HG03520 (cell line): ENCODE data around the gene HOXA13.

Source experiments
- ATAC-seq: cut with Tn5 transposase; IDR thresholded peaks from one replicate; pipeline ENCODE4 v1.9.1; 2021; ENCODE audit warnings: mild to moderate bottlenecking, moderate library complexity; ENCODE audit not compliant: unreplicated experiment

Gene HOXA13

GRCh38 chr7:27199849-27200760 is at the start of gene HOXA13:
Gene HOXA13, minus strand, starts transcription at chr7:27200091. Its CDS starts 14 bp downstream, at chr7:27200077.
- ATAC-seq = no peak

GRCh38 chr7:27248911-27249723 is 49.2 kb upstream of the HOXA13 start:
- no peak for ATAC-seq

- ATAC-seq = no peak
Measured at GRCh38 chr7:27248427-27248806, 48.5 kb upstream of the HOXA13 start.

DNA sequence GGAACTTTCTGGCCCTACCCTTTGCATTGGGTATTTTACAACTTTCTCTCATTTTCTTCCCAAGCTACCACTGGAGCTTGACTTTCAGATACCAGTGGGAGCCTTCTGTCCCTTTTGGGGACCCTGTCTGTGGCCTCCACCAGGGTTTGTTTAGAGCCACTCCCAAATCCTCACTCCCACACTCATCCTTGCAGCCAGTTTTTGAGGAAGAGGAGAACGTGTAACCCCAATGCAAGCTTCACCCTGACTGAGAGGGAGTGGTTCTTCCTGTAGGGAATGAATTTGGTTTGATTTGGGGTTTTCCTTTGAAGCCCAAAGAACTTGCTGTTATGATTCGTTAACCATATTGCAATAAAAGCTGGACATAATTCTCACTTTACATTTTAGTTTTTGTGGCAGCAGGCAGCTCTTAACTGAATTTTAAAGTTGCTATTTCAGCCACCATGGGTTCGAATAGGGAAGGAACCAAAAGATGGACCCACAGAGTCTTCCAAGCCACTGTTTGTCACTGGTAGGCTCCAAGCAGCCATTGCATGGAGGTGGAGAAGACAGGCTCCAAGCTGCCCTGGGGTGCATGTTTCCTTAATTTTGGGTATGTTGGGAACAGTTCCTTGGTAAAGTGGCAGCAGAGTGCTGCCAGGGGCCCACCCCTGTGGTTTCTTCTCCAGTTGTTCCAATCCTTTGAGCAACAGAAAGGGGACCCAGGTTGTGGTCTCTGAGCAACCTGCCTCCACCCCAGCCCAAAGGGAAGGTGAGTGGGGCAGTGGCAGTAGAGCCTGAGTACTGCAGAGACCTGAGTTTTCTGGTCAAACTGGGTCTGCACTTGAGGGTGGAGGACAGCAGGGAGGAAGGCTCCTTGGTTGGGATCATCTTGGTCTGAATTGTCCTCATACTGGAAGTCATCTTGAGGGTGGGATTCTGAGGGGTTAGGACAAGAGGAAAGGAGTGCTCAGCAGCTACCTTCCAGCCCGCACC is 47.8 kb upstream of the HOXA13 start:
- ATAC-seq = no peak

DNA sequence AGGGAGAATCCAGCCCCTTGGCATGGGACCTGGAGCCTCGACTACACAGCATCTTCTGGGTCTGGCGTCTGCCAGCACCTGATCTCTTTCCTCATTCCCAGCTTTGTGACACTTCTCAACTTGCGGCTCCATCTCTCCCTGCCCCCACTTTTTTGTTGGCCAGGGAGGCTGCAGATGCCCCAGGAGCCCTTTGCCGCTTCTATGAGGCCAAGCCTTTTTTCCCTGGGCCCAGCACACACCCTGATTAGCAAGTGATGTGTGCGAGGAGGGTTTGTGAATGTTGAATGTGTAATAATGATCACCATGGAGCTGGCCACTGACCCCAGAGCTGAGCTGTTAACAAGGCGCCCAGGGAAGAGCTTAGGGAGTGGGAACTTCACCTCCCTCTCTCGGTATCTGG is 47.1 kb upstream of the HOXA13 start:
- ATAC-seq = no peak

- no peak for ATAC-seq
Measured at GRCh38 chr7:27245798-27246691, 46.2 kb upstream of the HOXA13 start.

DNA sequence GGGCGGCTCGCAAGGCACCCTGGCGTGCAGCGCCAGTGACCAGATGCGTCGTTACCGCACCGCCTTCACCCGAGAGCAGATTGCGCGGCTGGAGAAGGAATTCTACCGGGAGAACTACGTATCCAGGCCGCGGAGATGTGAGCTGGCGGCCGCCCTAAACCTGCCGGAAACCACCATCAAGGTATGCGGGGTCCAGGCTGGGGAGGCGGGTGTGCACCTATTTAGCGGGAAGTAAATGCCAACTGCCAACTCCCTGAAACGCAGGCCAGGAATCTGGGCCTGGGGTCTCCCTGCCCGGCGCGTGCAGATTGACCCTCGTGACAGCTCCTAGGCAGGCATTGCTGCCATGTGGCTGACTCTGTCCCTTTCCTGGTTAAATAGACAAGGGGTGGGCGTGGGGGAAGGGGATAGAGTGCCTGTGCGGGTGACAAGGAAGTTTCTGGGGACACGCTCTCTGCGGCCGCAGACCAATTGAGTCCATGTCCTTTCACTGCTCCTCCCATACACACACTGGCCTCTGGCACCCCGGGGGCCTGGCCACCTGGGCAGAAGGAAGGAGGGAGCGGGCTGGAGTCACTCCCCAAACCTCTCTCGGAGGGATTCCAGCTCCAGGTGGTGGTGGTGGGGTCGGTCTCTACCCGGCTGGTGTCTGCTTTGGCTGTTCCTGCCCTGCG is 45.4 kb upstream of the HOXA13 start:
- ATAC-seq = no peak

- ATAC-seq = no peak
Measured at GRCh38 chr7:27244488-27245123, 44.7 kb upstream of the HOXA13 start.

DNA sequence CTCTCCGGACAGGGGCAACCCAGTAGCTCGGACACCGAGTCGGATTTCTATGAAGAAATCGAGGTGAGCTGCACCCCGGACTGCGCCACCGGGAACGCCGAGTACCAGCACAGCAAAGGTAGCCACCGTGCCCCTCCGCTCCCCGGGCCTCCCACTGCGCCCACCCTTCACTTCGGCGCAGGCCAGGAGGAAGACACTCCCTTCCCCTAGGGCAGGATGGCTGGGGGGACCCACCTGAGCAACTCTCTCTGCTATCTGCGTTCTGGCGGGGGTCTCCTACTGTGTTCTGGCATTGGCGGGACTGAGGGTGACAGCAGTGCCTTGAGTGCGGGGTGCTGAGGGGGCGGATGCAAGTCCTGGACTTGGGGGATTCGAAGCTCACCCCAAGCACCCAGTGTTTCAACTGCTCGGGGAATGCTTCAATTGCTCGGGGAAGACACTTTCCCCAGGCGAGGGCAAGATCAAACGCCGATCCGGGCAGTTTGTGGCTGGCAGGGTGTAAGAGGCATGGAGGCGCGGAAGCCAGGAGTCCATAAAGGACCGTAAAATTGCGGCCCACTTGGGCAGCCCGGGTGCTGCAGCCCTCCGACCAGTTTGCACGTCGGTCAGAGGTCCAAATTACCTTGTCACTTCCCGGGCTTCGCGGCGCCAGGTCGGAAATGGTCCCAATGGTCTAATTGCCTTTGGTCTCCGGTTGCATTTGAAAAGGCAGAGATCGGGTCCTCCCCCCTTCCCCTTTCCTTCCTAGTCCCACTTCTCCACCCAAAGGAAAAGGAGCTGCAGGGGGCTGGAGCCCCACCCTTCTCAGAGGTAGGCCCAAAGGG is 43.7 kb upstream of the HOXA13 start:
- no peak for ATAC-seq

DNA sequence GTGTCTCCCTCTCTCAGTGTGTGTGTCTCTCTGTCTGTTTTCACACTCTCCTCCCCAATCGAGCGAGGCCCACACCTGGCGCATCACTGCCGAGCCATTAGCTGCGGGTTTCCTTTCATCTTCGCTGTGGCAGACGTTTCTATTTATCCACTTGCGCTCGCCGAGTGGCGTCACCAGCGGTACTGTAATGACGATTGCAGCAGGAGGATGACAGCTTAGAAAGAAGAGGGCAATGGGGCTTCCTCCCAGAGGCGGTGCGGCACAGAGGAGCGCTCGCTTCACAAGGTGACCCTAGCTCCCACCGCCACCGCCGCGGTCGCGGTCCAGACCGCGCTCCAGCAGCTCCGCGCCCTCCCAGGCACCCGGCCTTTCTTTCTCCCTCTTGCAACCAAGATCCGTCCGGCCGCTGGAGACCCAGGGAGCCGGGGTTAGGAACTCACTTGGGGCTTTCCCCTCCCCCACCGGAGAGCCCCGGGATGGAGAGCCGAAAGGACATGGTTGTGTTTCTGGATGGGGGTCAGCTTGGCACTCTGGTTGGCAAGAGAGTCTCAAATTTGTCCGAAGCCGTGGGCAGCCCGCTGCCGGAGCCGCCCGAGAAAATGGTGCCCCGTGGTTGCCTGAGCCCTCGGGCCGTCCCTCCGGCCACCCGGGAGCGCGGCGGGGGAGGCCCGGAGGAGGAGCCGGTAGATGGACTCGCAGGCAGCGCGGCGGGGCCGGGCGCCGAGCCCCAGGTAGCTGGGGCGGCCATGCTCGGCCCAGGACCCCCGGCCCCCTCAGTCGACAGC is 42.9 kb upstream of the HOXA13 start, which contains the start of gene EVX1:
TSS of gene EVX1 (plus strand) at position 248 of the 785 bp plus-strand sequence. CDS start at position 477, 229 bp downstream.
- ATAC-seq = no peak

GRCh38 chr7:27242154-27242553 is 42.3 kb upstream of the HOXA13 start:
- no peak for ATAC-seq

DNA sequence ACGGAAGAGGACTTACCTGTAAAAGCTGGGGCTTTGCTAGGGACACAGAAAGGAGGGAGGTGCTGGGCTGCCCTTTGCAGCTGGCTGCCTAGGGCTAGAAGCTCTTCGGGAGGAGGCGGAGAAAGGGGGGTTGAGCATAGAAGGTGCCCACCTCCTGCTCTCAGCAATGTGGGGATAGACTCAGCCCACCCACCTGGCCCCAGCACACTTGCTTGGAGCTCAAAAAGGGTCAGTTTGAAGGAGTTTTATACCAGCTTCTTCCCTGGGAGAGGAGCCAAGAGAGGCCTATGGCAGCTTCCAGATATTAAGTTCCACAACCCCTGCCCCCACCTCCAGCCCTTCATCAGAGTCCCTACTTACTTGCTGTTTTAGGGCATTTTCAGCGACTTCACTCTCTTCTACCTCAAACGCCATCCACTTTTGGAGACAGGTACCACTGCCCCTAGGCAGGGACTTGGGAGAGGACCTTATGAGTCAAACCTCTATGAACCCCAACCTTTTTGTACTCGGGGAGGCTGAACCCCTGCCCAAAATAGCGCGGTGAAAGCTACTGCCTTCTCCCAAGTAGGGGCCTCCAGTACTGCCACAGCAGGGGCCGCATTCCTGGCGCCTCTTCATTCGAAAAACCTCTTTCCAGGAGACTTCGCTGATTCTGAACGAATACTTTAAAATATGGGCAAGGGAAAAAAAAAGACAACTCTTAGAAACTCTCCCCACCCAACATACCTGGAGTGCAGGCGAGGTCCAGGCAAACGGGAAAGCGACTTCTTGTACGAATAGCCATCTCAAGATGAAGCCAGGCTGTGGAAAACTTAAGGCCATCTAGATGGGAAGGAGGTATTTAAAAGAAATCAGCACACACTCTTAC is 41.5 kb upstream of the HOXA13 start:
- ATAC-seq = no peak

DNA sequence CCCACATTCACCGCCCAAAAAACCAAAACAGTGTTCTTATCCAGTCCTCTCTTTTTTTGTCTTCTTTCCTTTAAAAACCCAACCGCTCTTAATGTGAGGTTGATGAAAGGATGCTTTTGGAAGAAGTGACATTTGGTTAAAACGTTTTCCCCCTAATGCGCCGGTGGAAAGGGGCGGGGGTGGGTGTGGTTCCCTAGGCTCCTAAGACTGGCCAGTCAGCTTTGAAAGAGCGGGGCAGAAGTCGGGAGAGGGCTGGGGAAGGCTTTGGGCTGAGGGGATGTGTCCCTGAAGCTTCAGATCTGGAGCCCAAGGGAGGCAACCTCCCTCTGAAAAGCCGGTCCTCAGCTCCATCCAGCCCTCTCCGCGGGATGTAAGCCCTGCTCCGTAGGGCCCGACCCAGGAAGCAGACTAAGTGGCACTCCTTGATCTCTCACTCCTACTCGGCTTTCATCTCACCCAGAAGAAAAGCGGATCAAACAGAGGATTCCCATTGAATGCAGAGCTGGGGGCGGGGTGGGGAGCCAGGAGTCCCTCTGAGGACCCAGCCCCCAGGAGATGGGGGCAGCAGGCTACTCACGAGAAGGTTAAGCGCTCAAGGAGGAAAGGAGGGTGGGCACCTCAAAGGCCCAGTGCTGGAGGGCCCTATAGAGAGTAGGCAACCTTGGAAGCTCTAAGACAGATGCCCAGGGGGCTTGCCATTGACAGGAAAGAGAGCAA is 40.3 kb upstream of the HOXA13 start:
- no peak for ATAC-seq

GRCh38 chr7:27239387-27240014 is 39.6 kb upstream of the HOXA13 start:
- ATAC-seq = no peak

GRCh38 chr7:27238979-27239386 is 39.1 kb upstream of the HOXA13 start:
- no peak for ATAC-seq
